Type B pancreatic cell (in vitro differentiated cells): Measurements from ENCODE around the gene CAMK2N2. TPM values are rescaled to one million over a fixed set of nuclear protein-coding genes. Genes with fewer than 3 reads are reported as not detected.

Source experiments
- DNase-seq: peaks from one replicate; pipeline ENCODE4 v3.0.0; 2021; ENCODE audit warnings: mixed read lengths; ENCODE audit not compliant: unreplicated experiment; ENCODE audit errors: extremely low spot score
- H3K27ac Mint-ChIP-seq: 2 replicates; pipeline ENCODE4 v1.8.0; 2021; ENCODE audit warnings: mild to moderate bottlenecking, mixed read lengths
- H3K27me3 Mint-ChIP-seq: 2 replicates; pipeline ENCODE4 v1.8.0; 2021; ENCODE audit warnings: mixed read lengths
- H3K36me3 Mint-ChIP-seq: 2 replicates; pipeline ENCODE4 v1.8.0; 2021; ENCODE audit warnings: mixed read lengths
- H3K4me1 Mint-ChIP-seq: one replicate; pipeline ENCODE4 v1.8.0; 2021; ENCODE audit warnings: mixed read lengths; ENCODE audit not compliant: unreplicated experiment
- H3K4me3 Mint-ChIP-seq: 2 replicates; pipeline ENCODE4 v1.8.0; 2021; ENCODE audit warnings: mild to moderate bottlenecking, mixed read lengths
- H3K9me3 Mint-ChIP-seq: 2 replicates; pipeline ENCODE4 v1.8.0; 2021; ENCODE audit warnings: mixed read lengths
- CTCF ChIP-seq: fragments of 200-600 bp; sonication (generic); conservative IDR thresholded peaks from 2 replicates; pipeline ENCODE4 v1.5.0; 2021; ENCODE audit warnings: antibody characterized with exemption, mild to moderate bottlenecking
- total RNA-seq: library from RNA; stranded (reverse); gene quantifications from 2 replicates; pipeline ENCODE4 v1.2.1, GENCODE V29; 2021; ENCODE audit warnings: low replicate concordance

CAMK2N2 gene
- total RNA-seq, 1 donor from 2014 or later = 1.9 TPM

GRCh38 chr3:184250167-184250828 is 11.1 kb downstream of the CAMK2N2 start:
- H3K9me3 Mint-ChIP-seq = no peaks in the 10 kb centered on the region
- peaks cover 5% of the 10 kb centered on the region for H3K4me1 Mint-ChIP-seq
- TF ChIP-seq CTCF = peak; percentile 94
- peak overlapping the region; percentile 95 for H3K27ac Mint-ChIP-seq
- H3K36me3 Mint-ChIP-seq = peaks cover 3% of the 10 kb centered on the region
- no peaks in the 10 kb centered on the region for H3K27me3 Mint-ChIP-seq
- peak; percentile 86 for DNase-seq
- H3K4me3 Mint-ChIP-seq = peak overlapping the region; percentile 98

GRCh38 chr3:184249412-184250166 is 11.8 kb downstream of the CAMK2N2 start, which contains the start of gene EEF1AKMT4:
Gene EEF1AKMT4, plus strand, starts transcription at chr3:184249672. Its CDS starts 23 bp downstream, at chr3:184249695.
- DNase-seq = peak; percentile 97
- peak; percentile 64 for TF ChIP-seq CTCF
- Mint-ChIP-seq H3K36me3 (peaks cover 3% of the 10 kb centered on the region), H3K4me3 (peak within 1 kb of the TSS; percentile 98), H3K27ac (peak within 1 kb of the TSS; percentile 95), H3K9me3 (no peaks in the 10 kb centered on the region), H3K27me3 (no peaks in the 10 kb centered on the region), H3K4me1 (peaks cover 5% of the 10 kb centered on the region)

- Mint-ChIP-seq H3K27me3 (no peaks in the 10 kb centered on the region), H3K27ac (peak within 1 kb of the TSS; percentile 95), H3K9me3 (no peaks in the 10 kb centered on the region), H3K4me3 (peak within 1 kb of the TSS; percentile 98), H3K36me3 (peaks cover 3% of the 10 kb centered on the region), H3K4me1 (peaks cover 5% of the 10 kb centered on the region)
- peak; percentile 88 for DNase-seq
- TF ChIP-seq CTCF = no peak
These were observed 12.6 kb downstream of the CAMK2N2 start, which contains the start of gene ALG3 for GRCh38 chr3:184248454-184249411. Gene ALG3, minus strand, starts transcription at chr3:184248962. Its CDS starts 22 bp downstream, at chr3:184248940.

GRCh38 chr3:184242297-184242685 is 19.1 kb downstream of the CAMK2N2 start:
- H3K4me1 Mint-ChIP-seq = no peaks in the 10 kb centered on the region
- H3K36me3 Mint-ChIP-seq = peaks cover 8% of the 10 kb centered on the region
- no peak for TF ChIP-seq CTCF
- no peak overlapping the region for H3K27ac Mint-ChIP-seq
- H3K9me3 Mint-ChIP-seq = no peaks in the 10 kb centered on the region
- no peak for DNase-seq
- H3K27me3 Mint-ChIP-seq = peaks cover 3% of the 10 kb centered on the region
- no peak overlapping the region for H3K4me3 Mint-ChIP-seq
